ENCODE data around the gene LRP2.
"Not testable (repeated sequence)": the region's sequence is repeated elsewhere in the genome, so short reads cannot be mapped to it uniquely, and the experiment has no call there.

Gene LRP2

GRCh38 chr2:169172151-169172735 is 190.1 kb downstream of the LRP2 start:
- DNase-seq, result no peak

DNA sequence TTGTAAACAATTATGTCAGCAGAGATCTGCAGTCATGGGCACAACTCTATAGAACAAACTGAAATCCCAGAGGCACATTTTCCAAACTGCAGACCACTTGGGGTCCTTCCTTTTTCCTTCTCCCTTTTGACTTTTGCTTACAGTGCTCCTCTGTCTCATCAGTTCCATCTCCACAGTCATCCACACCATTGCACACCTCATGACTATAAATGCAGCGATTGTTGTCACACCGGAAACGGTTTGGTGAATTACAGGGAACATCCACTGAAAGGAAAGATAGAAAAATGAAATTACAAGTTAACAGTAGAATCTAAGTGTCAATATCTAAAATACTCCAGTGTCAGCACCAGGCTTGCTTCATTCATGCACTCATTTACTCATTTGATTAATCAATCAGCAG is 196.5 kb downstream of the LRP2 start:
- DNase-seq, result no peak

- DNase-seq, result no peak
Measured at GRCh38 chr2:169164311-169164710, 198.0 kb downstream of the LRP2 start.

- no peak for DNase-seq
Measured at GRCh38 chr2:169162613-169163012, 199.7 kb downstream of the LRP2 start.

DNA sequence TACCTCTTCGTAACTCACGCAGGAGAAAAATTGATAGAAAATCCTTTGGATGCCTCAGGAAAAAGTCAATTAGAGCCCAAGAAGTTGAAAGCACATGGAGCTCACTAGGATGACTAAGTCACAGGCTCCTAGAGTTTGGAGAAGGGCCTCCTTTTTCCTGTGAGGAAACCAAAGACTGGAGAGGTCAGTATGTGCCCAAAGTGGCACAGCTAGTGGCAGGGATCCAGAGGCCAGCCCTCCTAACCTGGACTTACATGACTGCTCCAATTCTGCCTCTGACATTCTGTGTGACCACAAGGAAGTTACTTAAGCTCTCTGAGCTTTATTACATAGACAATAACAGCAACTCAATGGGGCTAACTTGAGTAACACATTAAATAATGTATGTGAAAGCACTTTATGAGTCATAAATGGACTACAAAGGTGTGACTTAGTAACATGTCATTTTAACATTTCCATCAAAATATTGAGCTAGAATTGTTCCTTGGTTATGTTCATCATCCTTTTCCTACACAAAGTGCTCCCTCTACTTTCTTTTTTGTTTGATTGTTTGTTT is 201.3 kb downstream of the LRP2 start:
- no peak for DNase-seq

DNA sequence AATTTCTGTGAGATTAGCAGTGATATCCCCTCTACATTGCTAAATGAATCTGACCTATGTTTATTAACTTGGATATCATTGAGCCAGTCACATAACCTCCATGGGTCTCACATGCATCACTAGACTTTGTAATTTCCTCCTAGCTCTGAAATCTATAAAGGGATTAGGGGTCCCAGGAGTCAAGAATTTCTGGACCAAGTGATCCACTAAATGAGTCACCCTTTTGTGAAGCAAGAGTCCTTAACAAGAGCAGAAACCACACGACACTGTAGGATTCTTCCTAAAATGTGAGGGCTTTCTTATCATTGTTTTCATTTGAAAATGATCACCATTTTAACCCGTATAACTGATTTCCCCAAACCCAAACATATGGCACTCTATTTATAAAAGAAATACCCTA is 202.6 kb downstream of the LRP2 start:
- DNase-seq, result no peak

GRCh38 chr2:169158874-169159273 is 203.5 kb downstream of the LRP2 start:
- no peak for DNase-seq

DNA sequence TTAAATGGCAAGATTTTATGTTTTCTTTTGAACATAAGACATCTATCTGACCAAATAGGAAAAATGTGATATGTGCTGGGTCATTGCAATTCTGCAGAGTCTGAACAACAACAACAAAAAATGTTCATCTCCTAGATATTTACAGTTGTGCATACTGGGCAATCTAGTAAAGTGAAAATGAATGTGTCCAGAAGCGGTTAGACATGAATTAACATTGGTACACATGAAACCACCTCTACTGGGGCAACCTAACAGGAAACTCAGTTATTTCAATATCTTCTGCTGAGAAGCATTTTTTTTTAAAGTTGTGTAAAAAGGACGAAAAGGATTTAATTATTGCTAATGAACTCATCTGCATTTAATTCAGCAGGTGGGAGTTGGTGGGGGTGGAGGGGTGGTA is 216.1 kb downstream of the LRP2 start:
- no peak for DNase-seq

DNA sequence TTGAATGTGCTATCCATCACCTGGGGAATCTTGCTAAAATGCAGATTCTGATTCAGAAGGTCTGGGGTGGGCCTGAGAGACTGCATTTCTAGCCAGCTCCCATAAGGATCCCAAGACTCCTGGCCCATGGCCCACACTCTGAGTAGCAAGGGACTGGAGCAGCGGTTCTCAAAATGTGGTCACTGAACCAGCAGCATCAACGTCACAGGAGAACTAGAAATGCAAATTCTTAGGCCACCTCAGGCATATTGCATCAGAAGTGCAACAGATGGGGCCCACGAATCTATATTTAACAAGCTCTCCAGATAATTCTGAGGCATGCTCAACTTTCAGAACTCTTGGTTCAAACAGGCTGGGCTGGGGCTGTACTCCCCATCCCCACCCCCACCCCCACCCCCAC is 218.3 kb downstream of the LRP2 start:
- DNase-seq, result no peak

DNA sequence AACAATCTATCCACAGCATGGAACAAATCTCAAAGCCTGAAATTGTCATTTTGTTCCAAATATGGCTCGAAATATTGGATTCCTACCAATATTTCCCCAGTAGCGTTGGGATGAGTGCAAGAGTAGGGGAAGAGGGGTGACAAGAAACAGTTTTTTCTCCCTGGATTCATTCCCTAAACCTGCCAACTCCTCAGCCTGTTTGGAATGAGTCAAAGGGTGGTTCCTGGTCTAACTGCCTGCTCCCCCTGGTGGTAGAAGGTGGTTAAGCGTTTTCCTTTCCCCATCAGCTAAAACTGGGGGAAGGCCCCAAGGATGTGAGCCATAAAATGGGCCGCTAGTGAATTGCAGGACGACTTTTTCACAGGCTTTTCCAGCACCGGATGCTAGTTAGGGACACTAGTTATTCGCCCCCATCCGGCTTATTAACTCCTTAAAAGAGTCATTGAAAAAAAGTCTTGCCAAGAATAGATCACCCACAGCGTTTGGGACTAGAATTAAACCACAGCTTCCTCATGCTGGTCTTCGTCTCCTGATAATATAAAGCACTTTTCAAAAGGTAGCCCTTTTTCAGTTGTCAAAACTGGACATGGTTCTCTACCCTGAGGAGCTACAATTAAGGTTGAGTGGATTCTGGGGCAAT is 220.5 kb downstream of the LRP2 start:
- DNase-seq, result peak; percentile 7 to 38

DNA sequence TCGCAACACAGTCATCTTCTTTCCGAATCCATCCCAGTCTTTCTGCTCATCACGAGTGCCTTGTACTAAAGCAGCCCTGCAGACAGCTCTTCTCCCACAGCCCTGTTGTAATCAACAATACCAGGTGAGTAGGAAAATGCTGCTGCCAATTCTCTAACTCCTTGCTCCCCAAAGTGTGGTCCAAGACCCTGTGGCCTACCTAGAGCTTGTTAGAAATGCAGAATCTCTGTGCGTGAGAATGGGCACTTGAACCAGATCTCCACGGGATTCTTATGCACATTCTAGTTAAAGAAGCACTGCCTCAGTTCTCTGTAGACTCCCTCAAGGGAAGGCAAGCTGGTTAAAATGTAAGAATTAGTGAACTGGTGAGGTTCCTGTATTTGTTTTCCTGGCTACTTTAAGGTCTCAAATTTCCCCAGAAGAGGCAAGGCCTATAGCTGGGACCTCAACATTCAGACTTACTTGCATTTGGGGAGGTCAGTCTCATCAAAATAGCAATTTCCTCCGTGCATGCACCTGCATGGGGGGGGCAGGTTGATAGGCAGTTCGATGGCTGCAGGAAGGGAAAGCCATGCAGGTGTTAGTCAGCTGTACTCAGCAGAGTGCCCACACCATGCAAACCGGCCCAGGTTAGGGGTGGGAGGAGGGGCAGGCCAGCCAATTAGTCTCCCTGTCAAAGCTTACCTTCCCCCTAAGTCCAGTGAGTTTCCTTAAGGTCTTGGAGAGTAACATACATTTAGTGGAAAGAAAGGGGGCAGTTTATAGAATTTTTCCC is 222.2 kb downstream of the LRP2 start:
- DNase-seq, result no peak

GRCh38 chr2:169139145-169139544 is 223.2 kb downstream of the LRP2 start:
- DNase-seq, result no peak

DNA sequence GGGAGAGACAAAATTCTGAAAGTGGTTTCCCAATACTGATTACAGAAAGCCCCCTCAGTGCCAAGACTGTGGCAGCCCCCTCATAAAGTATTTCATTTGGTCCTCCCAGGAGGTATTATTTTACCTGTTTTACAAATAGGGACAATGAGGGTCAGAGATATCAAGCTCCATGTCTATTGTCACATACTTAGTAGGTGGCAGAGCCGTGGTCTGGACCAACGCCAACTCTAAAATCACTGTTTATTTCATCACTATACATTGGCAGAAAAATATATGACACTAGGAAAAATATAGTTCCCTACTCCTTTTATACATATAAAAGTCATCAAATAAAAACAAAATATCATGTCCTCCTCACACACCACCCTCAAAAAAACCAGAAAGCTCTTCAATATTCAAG is 224.4 kb downstream of the LRP2 start:
- peak in 1 of 2 experiments; percentile 13 for DNase-seq

DNA sequence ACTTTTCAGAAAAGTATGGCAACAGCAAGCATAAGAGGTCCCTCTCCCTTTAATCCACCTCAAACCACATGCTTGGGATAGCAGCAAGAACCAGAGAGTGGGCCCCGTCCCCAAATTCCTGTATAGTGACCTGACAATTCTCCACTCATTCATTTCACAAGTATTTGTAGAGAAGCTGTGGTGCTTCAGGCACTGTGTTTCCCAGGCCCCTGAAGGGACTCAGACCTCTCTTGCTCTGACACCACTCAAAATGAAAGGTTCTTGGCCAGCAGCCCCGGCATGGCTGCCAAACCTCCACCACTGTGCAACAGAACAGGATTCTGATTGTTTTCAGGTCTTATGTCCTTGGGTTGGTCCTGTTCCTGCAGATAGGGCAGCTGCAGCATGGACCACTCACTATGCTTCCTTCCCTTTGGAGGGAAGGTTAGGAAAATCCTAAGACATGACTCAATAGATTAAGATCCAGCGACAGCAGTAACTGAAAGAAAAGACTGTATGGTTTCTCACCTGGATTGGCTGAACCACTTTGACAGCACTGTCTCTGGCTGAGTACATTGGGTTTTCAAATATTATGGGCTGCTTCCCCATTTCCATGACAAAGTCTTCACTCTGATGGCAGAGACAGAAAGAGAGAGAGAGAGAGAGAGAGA is 225.3 kb downstream of the LRP2 start:
- DNase-seq, result no peak

GRCh38 chr2:169136428-169136827 is 225.9 kb downstream of the LRP2 start:
- not testable (repeated sequence) for DNase-seq

GRCh38 chr2:169134272-169134671 is 228.1 kb downstream of the LRP2 start:
- DNase-seq, result not testable (repeated sequence)

GRCh38 chr2:169131587-169132512 is 230.5 kb downstream of the LRP2 start:
- DNase-seq, result peak; percentile 6 to 63

DNA sequence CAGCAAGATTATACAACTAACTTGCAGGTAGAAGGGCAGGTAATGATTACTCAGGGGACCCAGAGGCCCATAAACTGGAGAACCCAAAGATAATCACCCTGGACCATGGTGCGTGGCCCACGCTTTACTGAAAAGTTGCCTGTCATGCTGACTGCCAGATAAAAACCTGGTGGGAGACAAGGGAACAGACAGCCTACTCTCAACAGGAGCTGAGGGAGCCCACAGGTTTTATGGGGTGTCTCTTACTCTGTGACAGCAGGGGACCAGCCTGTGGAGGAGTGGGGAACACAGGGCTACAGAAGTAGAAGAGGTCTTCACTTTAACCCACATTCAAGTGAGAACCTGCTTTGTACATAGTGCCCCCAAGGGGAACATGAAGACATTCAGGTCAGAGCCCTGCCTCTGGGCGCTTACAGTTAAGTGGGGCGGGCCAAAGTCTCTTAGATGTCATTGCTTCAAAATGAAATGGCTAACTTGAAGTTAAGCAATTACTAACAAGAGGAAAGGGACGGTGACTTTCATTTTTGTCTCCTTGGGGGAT is 232.6 kb downstream of the LRP2 start:
- no peak for DNase-seq

GRCh38 chr2:169119851-169120250 is 242.5 kb downstream of the LRP2 start:
- no peak for DNase-seq

GRCh38 chr2:169119123-169119760 is 243.1 kb downstream of the LRP2 start:
- no peak for DNase-seq

DNA sequence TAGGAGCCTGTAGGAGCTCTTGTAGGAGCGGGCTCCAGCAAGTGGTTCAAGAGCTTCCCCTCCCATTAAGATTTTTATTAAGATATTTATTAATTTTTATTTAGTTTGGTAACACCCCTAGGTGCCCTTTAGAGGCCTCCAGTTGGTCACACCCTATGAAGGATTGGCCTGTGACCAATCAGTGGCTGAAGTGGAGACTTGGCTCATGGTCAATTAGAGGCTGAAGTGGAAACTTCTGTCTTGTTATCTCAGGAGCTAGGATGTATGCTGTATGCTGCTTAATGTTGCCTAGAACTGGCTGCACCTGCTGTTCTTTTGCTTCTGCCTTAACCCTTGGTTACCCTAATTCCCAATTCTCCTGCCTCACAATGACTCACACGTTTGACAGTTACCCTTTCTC is 244.3 kb downstream of the LRP2 start:
- no peak for DNase-seq

All from NCI-H2081 (cell line).